Cardiac fibroblast (primary cell): Measurements from ENCODE around the gene LTK.

ENCODE experiments used
- DNase-seq, 2 donors: peaks; one replicate each; pipeline versions ENCODE4 v3.0.0 to v3.0.0-alpha.2; 2010; ENCODE audit warnings: low read depth in 2 of 2
- H3K4me3 ChIP-seq, 2 donors: replicated peaks in 1 of 2; 1 replicate in 1 of 2; 2 replicates in 1 of 2; pipeline ENCODE4 v1.5.1; 2011; ENCODE audit warnings: low read depth in 2 of 2, low read length in 2 of 2, mild to moderate bottlenecking in 2 of 2, moderate library complexity in 1 of 2
- CTCF ChIP-seq: IDR thresholded peaks from one replicate; pipeline ENCODE4 v1.5.1; 2011; ENCODE audit warnings: low read depth, mild to moderate bottlenecking, low read length, inconsistent platforms

The LTK gene

DNA sequence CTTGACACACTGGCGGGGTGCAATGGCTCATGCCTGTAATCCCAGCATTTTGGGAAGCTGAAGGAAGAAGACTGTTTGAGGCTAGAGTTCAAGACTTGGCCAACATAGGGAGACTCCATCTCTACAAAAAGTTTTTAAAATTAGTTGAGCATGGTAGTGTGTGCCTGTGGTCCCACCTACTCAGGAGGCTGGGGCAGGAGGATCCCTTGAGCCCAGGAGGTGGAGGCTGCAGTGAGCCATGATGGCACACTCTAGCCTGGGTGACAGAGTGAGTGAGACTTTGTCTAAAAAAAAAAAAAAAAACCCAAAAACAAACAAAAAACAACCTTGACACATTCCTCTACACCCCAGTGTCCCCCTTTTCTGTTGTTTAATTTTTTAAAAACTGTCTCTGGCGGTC, 24.0 kb downstream of the LTK start:
- no peak for DNase-seq
- TF ChIP-seq CTCF = no peak
- no peak overlapping the region for H3K4me3 ChIP-seq

- DNase-seq = no peak
- H3K4me3 ChIP-seq = no peak overlapping the region
- no peak for TF ChIP-seq CTCF
Observed at GRCh38 chr15:41487802-41488201, 25.8 kb downstream of the LTK start.

GRCh38 chr15:41487381-41487780, 26.2 kb downstream of the LTK start:
- no peak for DNase-seq
- no peak for TF ChIP-seq CTCF
- H3K4me3 ChIP-seq = no peak overlapping the region

- TF ChIP-seq CTCF = no peak
- no peak overlapping the region for H3K4me3 ChIP-seq
- DNase-seq = no peak
Observed at GRCh38 chr15:41486286-41486685, 27.3 kb downstream of the LTK start.

DNA sequence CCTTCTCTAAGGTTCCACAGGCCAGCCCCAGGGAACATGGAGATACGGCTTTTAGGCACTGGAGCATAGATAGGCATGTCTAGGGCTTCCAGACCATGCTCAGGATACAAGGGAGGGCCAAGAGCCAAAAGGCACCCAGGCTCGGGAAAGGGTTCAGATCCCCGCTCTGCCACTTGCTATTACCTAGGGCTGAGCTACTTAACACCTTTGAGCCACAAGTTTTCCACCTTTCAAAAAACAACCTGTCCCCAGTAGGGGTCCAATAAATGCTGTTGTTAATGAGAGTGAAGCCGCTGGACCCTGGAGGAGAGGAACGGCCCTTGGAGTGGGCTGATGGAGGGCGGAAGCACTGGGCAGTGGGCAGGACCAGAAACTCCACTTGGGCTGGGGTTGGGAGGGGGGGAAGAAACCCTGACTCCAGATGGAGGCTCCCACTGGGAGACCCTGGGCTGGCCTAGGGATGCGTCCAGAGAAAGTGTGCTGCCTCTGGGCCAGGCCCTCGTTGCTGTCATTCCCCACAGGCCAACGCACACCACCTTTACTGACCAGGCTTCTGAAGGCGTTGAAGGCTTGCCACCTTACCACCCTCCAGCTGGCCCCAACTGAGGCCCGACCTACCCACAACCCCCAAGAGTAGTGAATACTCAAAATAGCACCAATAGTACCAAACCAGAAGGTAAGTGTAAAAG, 28.5 kb downstream of the LTK start:
- DNase-seq = no peak
- TF ChIP-seq CTCF = no peak
- no peak overlapping the region for H3K4me3 ChIP-seq

GRCh38 chr15:41483519-41483918, 30.1 kb downstream of the LTK start:
- no peak for DNase-seq
- H3K4me3 ChIP-seq = no peak overlapping the region

More at GRCh38 chr15:41483519-41483918, 30.1 kb downstream of the LTK start:
- TF ChIP-seq CTCF = no peak
